Activated CD4-positive, alpha-beta T cell treated with anti-CD3 and anti-CD28 coated beads, Interleukin-2, amount 50 U/mL, for 4 hours (primary cell): ENCODE results near the gene RASL10B.

Source experiments
- DNase-seq, 2 experiments: peaks; one replicate each; pipeline ENCODE4 v3.0.0-alpha.2; 2020

The RASL10B gene

GRCh38 chr17:35766489-35766877 lies 35.0 kb downstream of the RASL10B start:
- DNase-seq = no peak

GRCh38 chr17:35766903-35767510 lies 35.6 kb downstream of the RASL10B start:
- DNase-seq = peak; percentile 20 to 23

GRCh38 chr17:35768797-35769196 lies 37.4 kb downstream of the RASL10B start:
- no peak for DNase-seq

- no peak for DNase-seq
Observed at GRCh38 chr17:35769895-35770486, 38.6 kb downstream of the RASL10B start.

GRCh38 chr17:35773129-35773528 lies 41.7 kb downstream of the RASL10B start:
- DNase-seq = no peak

- DNase-seq = no peak
Observed at GRCh38 chr17:35773679-35774425, 42.4 kb downstream of the RASL10B start.

GRCh38 chr17:35774499-35774898 lies 43.1 kb downstream of the RASL10B start:
- no peak for DNase-seq

GRCh38 chr17:35775039-35775438 lies 43.6 kb downstream of the RASL10B start:
- no peak for DNase-seq

- no peak for DNase-seq
Observed at GRCh38 chr17:35775583-35775982, 44.1 kb downstream of the RASL10B start.

- no peak for DNase-seq
Observed at GRCh38 chr17:35778641-35779196, 47.3 kb downstream of the RASL10B start.

- DNase-seq = no peak
Observed at GRCh38 chr17:35780950-35781349, 49.5 kb downstream of the RASL10B start.

- no peak for DNase-seq
Observed at GRCh38 chr17:35784895-35785294, 53.5 kb downstream of the RASL10B start.

GRCh38 chr17:35786941-35787432 lies 55.5 kb downstream of the RASL10B start:
- DNase-seq = no peak

- no peak for DNase-seq
Observed at GRCh38 chr17:35788477-35789368, 57.3 kb downstream of the RASL10B start.

GRCh38 chr17:35790841-35791240 lies 59.4 kb downstream of the RASL10B start:
- no peak for DNase-seq

GRCh38 chr17:35791681-35792350 lies 60.4 kb downstream of the RASL10B start:
- no peak for DNase-seq
